Measurements from ENCODE around the gene SLC25A17.
"Not testable (repeated sequence)": the region's sequence is repeated elsewhere in the genome, so short reads cannot be mapped to it uniquely, and the experiment has no call there.

Gene SLC25A17

GRCh38 chr22:40753114-40753513, 66.0 kb downstream of the SLC25A17 start:
- DNase-seq (ENCODE audit: low spot score) = no peak

- DNase-seq (ENCODE audit: low spot score) = no peak
These were observed 67.9 kb downstream of the SLC25A17 start for GRCh38 chr22:40751250-40751649.

- DNase-seq (ENCODE audit: low spot score) = no peak
These were observed 69.3 kb downstream of the SLC25A17 start for GRCh38 chr22:40749829-40750228.

GRCh38 chr22:40748388-40749355, 70.5 kb downstream of the SLC25A17 start:
- DNase-seq (ENCODE audit: low spot score) = no peak

- no peak for DNase-seq (ENCODE audit: low spot score)
These were observed 71.8 kb downstream of the SLC25A17 start for GRCh38 chr22:40747361-40747760.

- DNase-seq (ENCODE audit: low spot score) = no peak
These were observed 72.5 kb downstream of the SLC25A17 start for GRCh38 chr22:40746428-40747220.

- no peak for DNase-seq (ENCODE audit: low spot score)
These were observed 75.4 kb downstream of the SLC25A17 start for GRCh38 chr22:40743768-40744167.

GRCh38 chr22:40741116-40741515, 78.0 kb downstream of the SLC25A17 start:
- DNase-seq (ENCODE audit: low spot score) = no peak

GRCh38 chr22:40739721-40740120, 79.4 kb downstream of the SLC25A17 start:
- peak; percentile 22 for DNase-seq (ENCODE audit: low spot score)

GRCh38 chr22:40733919-40734318, 85.2 kb downstream of the SLC25A17 start:
- DNase-seq (ENCODE audit: low spot score) = no peak

- DNase-seq (ENCODE audit: low spot score) = no peak
These were observed 86.2 kb downstream of the SLC25A17 start for GRCh38 chr22:40732999-40733292.

GRCh38 chr22:40729284-40729683, 89.9 kb downstream of the SLC25A17 start:
- DNase-seq (ENCODE audit: low spot score) = no peak

GRCh38 chr22:40728731-40729189, 90.4 kb downstream of the SLC25A17 start:
- no peak for DNase-seq (ENCODE audit: low spot score)

GRCh38 chr22:40727964-40728615, 91.1 kb downstream of the SLC25A17 start:
- no peak for DNase-seq (ENCODE audit: low spot score)

GRCh38 chr22:40727070-40727963, 91.8 kb downstream of the SLC25A17 start:
- no peak for DNase-seq (ENCODE audit: low spot score)

- peak; percentile 30 for DNase-seq (ENCODE audit: low spot score)
These were observed 92.6 kb downstream of the SLC25A17 start for GRCh38 chr22:40726514-40726913.

- DNase-seq (ENCODE audit: low spot score) = no peak
These were observed 95.7 kb downstream of the SLC25A17 start for GRCh38 chr22:40723396-40723933.

GRCh38 chr22:40721266-40721665, 97.9 kb downstream of the SLC25A17 start:
- DNase-seq (ENCODE audit: low spot score) = peak; percentile 39

- peak; percentile 22 for DNase-seq (ENCODE audit: low spot score)
These were observed 98.4 kb downstream of the SLC25A17 start for GRCh38 chr22:40720538-40721256.

GRCh38 chr22:40720156-40720537, 99.0 kb downstream of the SLC25A17 start:
- not testable (repeated sequence) for DNase-seq (ENCODE audit: low spot score)

Data from AG20443 (cell line).